ENCODE measurements around the gene MROH9.

DNA sequence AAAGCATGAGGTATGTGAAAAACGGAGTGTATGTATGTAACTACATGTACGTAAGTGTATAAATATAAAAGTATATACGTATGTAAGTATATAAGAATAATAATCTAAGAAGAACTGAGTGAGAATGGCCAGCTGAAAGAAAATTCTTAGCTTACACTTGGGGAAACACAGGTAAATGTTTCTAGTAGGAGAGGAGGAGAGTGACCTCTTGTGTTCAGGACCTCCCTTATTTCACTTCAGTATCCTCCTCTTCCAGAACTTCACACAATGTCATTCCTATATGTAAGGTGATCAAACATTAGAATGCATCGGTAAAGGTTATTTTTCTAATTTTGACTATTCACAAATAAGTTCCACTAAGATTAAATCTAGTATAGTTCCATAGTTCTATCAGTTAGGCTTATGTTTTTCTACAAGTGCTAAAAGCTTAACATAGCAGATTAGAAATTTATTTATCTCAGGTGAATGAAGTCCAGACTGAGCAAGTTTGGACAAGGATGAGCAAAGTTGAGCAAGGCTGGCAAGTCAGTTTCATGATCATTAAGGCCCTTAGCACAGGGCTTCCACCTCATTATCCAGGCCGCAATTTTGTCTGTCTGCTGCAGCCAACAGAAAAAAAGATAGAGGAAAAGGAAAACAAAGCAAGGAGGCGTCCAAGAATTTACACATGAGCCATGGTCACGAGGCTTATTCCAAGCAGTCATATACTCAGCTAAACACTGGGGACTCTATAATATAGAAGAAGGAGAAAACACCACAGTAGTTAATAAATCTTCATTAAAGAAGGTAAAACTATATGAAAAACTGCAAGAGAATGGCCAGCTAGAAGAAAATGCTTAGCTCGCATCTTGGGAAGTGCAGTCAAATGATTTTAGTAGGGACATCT is 7.1 kb upstream of the MROH9 start:
- TF ChIP-seq POLR2A (IDR thresholded peaks at IDR 0.05; ENCODE audit: low read length) (no peak), GATA1 (IDR thresholded peaks at IDR 0.05; ENCODE audit: low read depth, low read length) (no peak)
